GM23338 (cell line): ENCODE results near the gene FBXL4. TPM values are rescaled to one million over a fixed set of nuclear protein-coding genes. Genes with fewer than 3 reads are reported as not detected.

Experiments used
- ATAC-seq: fragments of 200-7000 bp; cut with Tn5 transposase; 3 replicates; pipeline ENCODE4 v1.9.1; 2020
- DNase-seq: peaks from one replicate; pipeline ENCODE4 v3.0.0-alpha.2; 2015; ENCODE audit warnings: low spot score
- H2AFZ ChIP-seq: fragments of 200-600 bp; sonication (generic); 2 replicates; pipeline ENCODE4 v1.8.0; 2016; ENCODE audit warnings: antibody characterized with exemption, mild to moderate bottlenecking, moderate library complexity
- H3F3A ChIP-seq: fragments of 200-600 bp; sonication (generic); replicated peaks from 2 replicates; pipeline ENCODE4 v1.8.0; 2017; ENCODE audit warnings: antibody characterized with exemption, mixed run types, low read depth
- H3K27ac ChIP-seq: fragments of 200-600 bp; sonication (generic); 2 replicates; pipeline ENCODE4 v1.6.1; 2016; ENCODE audit warnings: low read depth
- H3K27me3 ChIP-seq: fragments of 200-600 bp; sonication (generic); 2 replicates; pipeline ENCODE4 v1.8.0; 2016; ENCODE audit warnings: mild to moderate bottlenecking, mixed run types, moderate library complexity; ENCODE audit not compliant: insufficient read depth
- H3K36me3 ChIP-seq: fragments of 200-600 bp; sonication (generic); 2 replicates; pipeline ENCODE4 v1.8.0; 2016; ENCODE audit warnings: mild to moderate bottlenecking; ENCODE audit not compliant: insufficient read depth
- H3K4me1 ChIP-seq: fragments of 200-600 bp; sonication (generic); 2 replicates; pipeline ENCODE4 v1.8.0; 2016; ENCODE audit warnings: mild to moderate bottlenecking, moderate library complexity; ENCODE audit not compliant: insufficient read depth
- H3K4me2 ChIP-seq: fragments of 200-600 bp; sonication (generic); 2 replicates; pipeline ENCODE4 v1.7.1; 2017; ENCODE audit warnings: mixed run types
- H3K4me3 ChIP-seq: fragments of 200-600 bp; sonication (generic); 2 replicates; pipeline ENCODE4 v1.6.1; 2016; ENCODE audit warnings: mixed run types
- H3K79me2 ChIP-seq: fragments of 200-600 bp; sonication (generic); replicated peaks from 2 replicates; pipeline ENCODE4 v1.8.0; 2017; ENCODE audit warnings: mild to moderate bottlenecking; ENCODE audit not compliant: insufficient read depth
- H3K9me2 ChIP-seq: fragments of 200-600 bp; sonication (generic); 2 replicates; pipeline ENCODE4 v1.8.0; 2017; ENCODE audit not compliant: insufficient read depth
- H4K20me1 ChIP-seq: fragments of 200-600 bp; sonication (generic); replicated peaks from 2 replicates; pipeline ENCODE4 v1.8.0; 2017; ENCODE audit warnings: mild to moderate bottlenecking; ENCODE audit not compliant: insufficient read depth
- H3K27ac Mint-ChIP-seq: 2 replicates; pipeline ENCODE4 v1.8.0; 2020; ENCODE audit warnings: inconsistent platforms, mild to moderate bottlenecking, moderate library complexity, mixed read lengths
- H3K27me3 Mint-ChIP-seq: 3 replicates; pipeline ENCODE4 v1.8.0; 2022; ENCODE audit warnings: low read depth, mild to moderate bottlenecking, moderate library complexity, mixed read lengths, inconsistent platforms; ENCODE audit not compliant: insufficient read depth, poor library complexity
- H3K36me3 Mint-ChIP-seq: 3 replicates; pipeline ENCODE4 v1.8.0; 2021; ENCODE audit warnings: low read depth, mild to moderate bottlenecking, inconsistent platforms, moderate library complexity, mixed read lengths
- H3K4me1 Mint-ChIP-seq: 3 replicates; pipeline ENCODE4 v1.8.0; 2020; ENCODE audit warnings: mild to moderate bottlenecking, inconsistent platforms, mixed read lengths
- H3K4me3 Mint-ChIP-seq: 3 replicates; pipeline ENCODE4 v1.8.0; 2021; ENCODE audit warnings: moderate library complexity, mild to moderate bottlenecking, inconsistent platforms, mixed read lengths
- H3K9me3 Mint-ChIP-seq: 3 replicates; pipeline ENCODE4 v1.8.0; 2020; ENCODE audit warnings: moderate library complexity, mild to moderate bottlenecking, inconsistent platforms, mixed read lengths
- CREB1 ChIP-seq: fragments of 250-450 bp; sonication (Bioruptor Pico); IDR thresholded peaks from 2 replicates; pipeline ENCODE4 v1.5.0; 2020; ENCODE audit warnings: low read depth, mild to moderate bottlenecking, moderate library complexity
- CTCF ChIP-seq, 2 experiments: fragments of 200-600 bp in 1 of 2; sonication (generic) in 1 of 2; conservative IDR thresholded peaks; 2 replicates each; pipeline versions ENCODE4 v1.5.1 to v1.6.1; 2016 to 2017; ENCODE audit warnings: antibody characterized with exemption in 2 of 2, low read depth in 2 of 2, mild to moderate bottlenecking in 2 of 2, moderate library complexity in 1 of 2
- ETS1 ChIP-seq: IDR thresholded peaks from 2 replicates; pipeline ENCODE4 v1.6.1; 2016; ENCODE audit warnings: antibody characterized with exemption
- EZH2 ChIP-seq: fragments of 200-600 bp; sonication (generic); IDR thresholded peaks from one replicate; pipeline ENCODE4 v1.8.0; 2017; ENCODE audit warnings: antibody characterized with exemption, mild to moderate bottlenecking, low read depth; ENCODE audit not compliant: unreplicated experiment
- EZH2phosphoT487 ChIP-seq: fragments of 200-600 bp; sonication (generic); IDR thresholded peaks from one replicate; pipeline ENCODE4 v1.8.1; 2018; ENCODE audit warnings: antibody characterized with exemption; ENCODE audit not compliant: unreplicated experiment
- JUNB ChIP-seq: IDR thresholded peaks from one replicate; pipeline ENCODE4 v1.6.1; 2016; ENCODE audit warnings: antibody characterized with exemption; ENCODE audit not compliant: unreplicated experiment
- NANOG ChIP-seq: IDR thresholded peaks from 2 replicates; pipeline ENCODE4 v1.6.1; 2016; ENCODE audit warnings: antibody characterized with exemption, borderline replicate concordance
- POLR2AphosphoS5 ChIP-seq: IDR thresholded peaks from 2 replicates; pipeline ENCODE4 v1.6.1; 2016; ENCODE audit warnings: antibody characterized with exemption, low read depth
- STAT1 ChIP-seq: IDR thresholded peaks from one replicate; pipeline ENCODE4 v1.6.1; 2016; ENCODE audit warnings: antibody characterized with exemption; ENCODE audit not compliant: unreplicated experiment
- ZNF114 ChIP-seq: fragments of 250-450 bp; sonication (Bioruptor Pico); IDR thresholded peaks from 2 replicates; pipeline ENCODE4 v1.5.0; 2020; ENCODE audit warnings: mild to moderate bottlenecking, moderate library complexity
- ZNF331 ChIP-seq: fragments of 250-450 bp; sonication (Bioruptor Pico); IDR thresholded peaks from 2 replicates; pipeline ENCODE4 v1.5.0; 2020; ENCODE audit warnings: low read depth, mild to moderate bottlenecking, moderate library complexity
- polyA plus RNA-seq: library from polyadenylated mRNA; unstranded; fragments of >200 nt; fragmentation: Nextera tagmentation; extraction: Ambion mirVana; gene quantifications from 2 replicates; pipeline ENCODE4 v1.2.1, GENCODE V29; 2016
- total RNA-seq: library from RNA; depleted of rRNA; stranded (reverse); fragments of >200 nt; shearing (Covaris generic); gene quantifications from 2 replicates; pipeline ENCODE4 v1.2.3, GENCODE V29; 2014
- TF ChIP-seq, protein P1 (sequence below): fragments of 250-450 bp; sonication (Bioruptor Pico); IDR thresholded peaks from 2 replicates; pipeline ENCODE4 v1.5.0; 2020; ENCODE audit warnings: mild to moderate bottlenecking, moderate library complexity
- TF ChIP-seq, protein P2 (sequence below): IDR thresholded peaks from one replicate; pipeline ENCODE4 v1.6.1; 2018; ENCODE audit warnings: antibody characterized with exemption; ENCODE audit not compliant: unreplicated experiment

The FBXL4 gene
- total and polyA plus RNA-seq, 2 experiments from 2014 or later, result 8.5 to 23.4 TPM

- Histone ChIP-seq H3K4me3 (peak overlapping the region; percentile 60), H3K27ac (no peak overlapping the region), H3K79me2 (no peaks in the 10 kb centered on the region), H2AFZ (no peak overlapping the region), H3K27me3 (peaks cover 98% of the 10 kb centered on the region), H3F3A (peaks cover 6% of the 10 kb centered on the region; the same call in 1 of the 2 replicates), H3K9me2 (no peaks in the 10 kb centered on the region), H3K4me1 (peaks cover 69% of the 10 kb centered on the region), H4K20me1 (no peaks in the 10 kb centered on the region), H3K4me2 (peak overlapping the region; percentile 93), H3K36me3 (no peaks in the 10 kb centered on the region)
- Mint-ChIP-seq H3K9me3 (no peaks in the 10 kb centered on the region; the same call in 2 of the 3 replicates), H3K36me3 (no peaks in the 10 kb centered on the region), H3K27ac (no peak overlapping the region), H3K4me1 (peaks cover 39% of the 10 kb centered on the region), H3K27me3 (peaks cover 95% of the 10 kb centered on the region), H3K4me3 (peak overlapping the region; percentile 57)
- ATAC-seq, result peak; percentile 35
- TF ChIP-seq, protein P1, sequence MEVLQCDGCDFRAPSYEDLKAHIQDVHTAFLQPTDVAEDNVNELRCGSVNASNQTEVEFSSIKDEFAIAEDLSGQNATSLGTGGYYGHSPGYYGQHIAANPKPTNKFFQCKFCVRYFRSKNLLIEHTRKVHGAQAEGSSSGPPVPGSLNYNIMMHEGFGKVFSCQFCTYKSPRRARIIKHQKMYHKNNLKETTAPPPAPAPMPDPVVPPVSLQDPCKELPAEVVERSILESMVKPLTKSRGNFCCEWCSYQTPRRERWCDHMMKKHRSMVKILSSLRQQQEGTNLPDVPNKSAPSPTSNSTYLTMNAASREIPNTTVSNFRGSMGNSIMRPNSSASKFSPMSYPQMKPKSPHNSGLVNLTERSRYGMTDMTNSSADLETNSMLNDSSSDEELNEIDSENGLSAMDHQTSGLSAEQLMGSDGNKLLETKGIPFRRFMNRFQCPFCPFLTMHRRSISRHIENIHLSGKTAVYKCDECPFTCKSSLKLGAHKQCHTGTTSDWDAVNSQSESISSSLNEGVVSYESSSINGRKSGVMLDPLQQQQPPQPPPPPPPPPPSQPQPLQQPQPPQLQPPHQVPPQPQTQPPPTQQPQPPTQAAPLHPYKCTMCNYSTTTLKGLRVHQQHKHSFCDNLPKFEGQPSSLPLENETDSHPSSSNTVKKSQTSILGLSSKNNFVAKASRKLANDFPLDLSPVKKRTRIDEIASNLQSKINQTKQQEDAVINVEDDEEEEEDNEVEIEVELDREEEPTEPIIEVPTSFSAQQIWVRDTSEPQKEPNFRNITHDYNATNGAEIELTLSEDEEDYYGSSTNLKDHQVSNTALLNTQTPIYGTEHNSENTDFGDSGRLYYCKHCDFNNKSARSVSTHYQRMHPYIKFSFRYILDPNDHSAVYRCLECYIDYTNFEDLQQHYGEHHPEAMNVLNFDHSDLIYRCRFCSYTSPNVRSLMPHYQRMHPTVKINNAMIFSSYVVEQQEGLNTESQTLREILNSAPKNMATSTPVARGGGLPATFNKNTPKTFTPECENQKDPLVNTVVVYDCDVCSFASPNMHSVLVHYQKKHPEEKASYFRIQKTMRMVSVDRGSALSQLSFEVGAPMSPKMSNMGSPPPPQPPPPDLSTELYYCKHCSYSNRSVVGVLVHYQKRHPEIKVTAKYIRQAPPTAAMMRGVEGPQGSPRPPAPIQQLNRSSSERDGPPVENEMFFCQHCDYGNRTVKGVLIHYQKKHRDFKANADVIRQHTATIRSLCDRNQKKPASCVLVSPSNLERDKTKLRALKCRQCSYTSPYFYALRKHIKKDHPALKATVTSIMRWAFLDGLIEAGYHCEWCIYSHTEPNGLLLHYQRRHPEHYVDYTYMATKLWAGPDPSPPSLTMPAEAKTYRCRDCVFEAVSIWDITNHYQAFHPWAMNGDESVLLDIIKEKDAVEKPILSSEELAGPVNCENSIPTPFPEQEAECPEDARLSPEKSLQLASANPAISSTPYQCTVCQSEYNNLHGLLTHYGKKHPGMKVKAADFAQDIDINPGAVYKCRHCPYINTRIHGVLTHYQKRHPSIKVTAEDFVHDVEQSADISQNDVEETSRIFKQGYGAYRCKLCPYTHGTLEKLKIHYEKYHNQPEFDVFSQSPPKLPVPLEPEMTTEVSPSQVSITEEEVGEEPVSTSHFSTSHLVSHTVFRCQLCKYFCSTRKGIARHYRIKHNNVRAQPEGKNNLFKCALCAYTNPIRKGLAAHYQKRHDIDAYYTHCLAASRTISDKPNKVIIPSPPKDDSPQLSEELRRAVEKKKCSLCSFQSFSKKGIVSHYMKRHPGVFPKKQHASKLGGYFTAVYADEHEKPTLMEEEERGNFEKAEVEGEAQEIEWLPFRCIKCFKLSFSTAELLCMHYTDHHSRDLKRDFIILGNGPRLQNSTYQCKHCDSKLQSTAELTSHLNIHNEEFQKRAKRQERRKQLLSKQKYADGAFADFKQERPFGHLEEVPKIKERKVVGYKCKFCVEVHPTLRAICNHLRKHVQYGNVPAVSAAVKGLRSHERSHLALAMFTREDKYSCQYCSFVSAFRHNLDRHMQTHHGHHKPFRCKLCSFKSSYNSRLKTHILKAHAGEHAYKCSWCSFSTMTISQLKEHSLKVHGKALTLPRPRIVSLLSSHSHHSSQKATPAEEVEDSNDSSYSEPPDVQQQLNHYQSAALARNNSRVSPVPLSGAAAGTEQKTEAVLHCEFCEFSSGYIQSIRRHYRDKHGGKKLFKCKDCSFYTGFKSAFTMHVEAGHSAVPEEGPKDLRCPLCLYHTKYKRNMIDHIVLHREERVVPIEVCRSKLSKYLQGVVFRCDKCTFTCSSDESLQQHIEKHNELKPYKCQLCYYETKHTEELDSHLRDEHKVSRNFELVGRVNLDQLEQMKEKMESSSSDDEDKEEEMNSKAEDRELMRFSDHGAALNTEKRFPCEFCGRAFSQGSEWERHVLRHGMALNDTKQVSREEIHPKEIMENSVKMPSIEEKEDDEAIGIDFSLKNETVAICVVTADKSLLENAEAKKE (CRISPR knock-in tag), result no peak
- TF ChIP-seq ZNF331 (CRISPR knock-in tag) (no peak), ETS1 (no peak), NANOG (no peak), CREB1 (no peak), POLR2AphosphoS5 (no peak), STAT1 (no peak), JUNB (no peak), ZNF114 (CRISPR knock-in tag) (no peak), CTCF (conservative IDR thresholded peaks at IDR 0.05; ENCODE audit: low read depth in 2 of 2) (no peak), EZH2phosphoT487 (peak; percentile 49), EZH2 (peak; percentile 79)
- TF ChIP-seq, protein P2, sequence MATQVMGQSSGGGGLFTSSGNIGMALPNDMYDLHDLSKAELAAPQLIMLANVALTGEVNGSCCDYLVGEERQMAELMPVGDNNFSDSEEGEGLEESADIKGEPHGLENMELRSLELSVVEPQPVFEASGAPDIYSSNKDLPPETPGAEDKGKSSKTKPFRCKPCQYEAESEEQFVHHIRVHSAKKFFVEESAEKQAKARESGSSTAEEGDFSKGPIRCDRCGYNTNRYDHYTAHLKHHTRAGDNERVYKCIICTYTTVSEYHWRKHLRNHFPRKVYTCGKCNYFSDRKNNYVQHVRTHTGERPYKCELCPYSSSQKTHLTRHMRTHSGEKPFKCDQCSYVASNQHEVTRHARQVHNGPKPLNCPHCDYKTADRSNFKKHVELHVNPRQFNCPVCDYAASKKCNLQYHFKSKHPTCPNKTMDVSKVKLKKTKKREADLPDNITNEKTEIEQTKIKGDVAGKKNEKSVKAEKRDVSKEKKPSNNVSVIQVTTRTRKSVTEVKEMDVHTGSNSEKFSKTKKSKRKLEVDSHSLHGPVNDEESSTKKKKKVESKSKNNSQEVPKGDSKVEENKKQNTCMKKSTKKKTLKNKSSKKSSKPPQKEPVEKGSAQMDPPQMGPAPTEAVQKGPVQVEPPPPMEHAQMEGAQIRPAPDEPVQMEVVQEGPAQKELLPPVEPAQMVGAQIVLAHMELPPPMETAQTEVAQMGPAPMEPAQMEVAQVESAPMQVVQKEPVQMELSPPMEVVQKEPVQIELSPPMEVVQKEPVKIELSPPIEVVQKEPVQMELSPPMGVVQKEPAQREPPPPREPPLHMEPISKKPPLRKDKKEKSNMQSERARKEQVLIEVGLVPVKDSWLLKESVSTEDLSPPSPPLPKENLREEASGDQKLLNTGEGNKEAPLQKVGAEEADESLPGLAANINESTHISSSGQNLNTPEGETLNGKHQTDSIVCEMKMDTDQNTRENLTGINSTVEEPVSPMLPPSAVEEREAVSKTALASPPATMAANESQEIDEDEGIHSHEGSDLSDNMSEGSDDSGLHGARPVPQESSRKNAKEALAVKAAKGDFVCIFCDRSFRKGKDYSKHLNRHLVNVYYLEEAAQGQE, result no peak
- DNase-seq, result peak; percentile 81
These were observed 105.2 kb downstream of the FBXL4 start for GRCh38 chr6:98842342-98843180.
